ENCODE measurements around the gene PRRC2B.
"Not testable (repeated sequence)": the region's sequence is repeated elsewhere in the genome, so short reads cannot be mapped to it uniquely, and the experiment has no call there.

Gene PRRC2B

GRCh38 chr9:131433302-131433854, 39.5 kb downstream of the PRRC2B start:
- no peak for DNase-seq

GRCh38 chr9:131434673-131435072, 40.8 kb downstream of the PRRC2B start:
- DNase-seq = no peak

- DNase-seq = no peak
These were observed 42.5 kb downstream of the PRRC2B start for GRCh38 chr9:131436376-131436775.

- DNase-seq = no peak
These were observed 43.0 kb downstream of the PRRC2B start for GRCh38 chr9:131436865-131437271.

GRCh38 chr9:131438190-131438589, 44.3 kb downstream of the PRRC2B start:
- DNase-seq = no peak

GRCh38 chr9:131439224-131439623, 45.3 kb downstream of the PRRC2B start:
- no peak for DNase-seq

- DNase-seq = peak in 1 of 56 donors; percentile 24
These were observed 47.6 kb downstream of the PRRC2B start for GRCh38 chr9:131441441-131441840.

- no peak for DNase-seq
These were observed 48.5 kb downstream of the PRRC2B start for GRCh38 chr9:131442351-131442750.

- no peak for DNase-seq
These were observed 49.8 kb downstream of the PRRC2B start for GRCh38 chr9:131443648-131444047.

GRCh38 chr9:131446276-131446675, 52.4 kb downstream of the PRRC2B start:
- no peak for DNase-seq

- DNase-seq = peak in 5 of 56 donors; percentile 11 to 25 (median 16)
These were observed 53.3 kb downstream of the PRRC2B start for GRCh38 chr9:131447148-131447547.

GRCh38 chr9:131447600-131447999, 53.7 kb downstream of the PRRC2B start:
- DNase-seq = no peak

GRCh38 chr9:131448818-131449217, 54.9 kb downstream of the PRRC2B start:
- no peak for DNase-seq

GRCh38 chr9:131449276-131449675, 55.4 kb downstream of the PRRC2B start:
- no peak for DNase-seq

- DNase-seq = no peak
These were observed 60.1 kb downstream of the PRRC2B start for GRCh38 chr9:131454028-131454427.

GRCh38 chr9:131455655-131456054, 61.8 kb downstream of the PRRC2B start:
- not testable (repeated sequence) for DNase-seq

GRCh38 chr9:131457746-131458145, 63.9 kb downstream of the PRRC2B start:
- DNase-seq = no peak

GRCh38 chr9:131459056-131459455, 65.2 kb downstream of the PRRC2B start:
- DNase-seq = no peak

- DNase-seq = no peak
These were observed 67.3 kb downstream of the PRRC2B start for GRCh38 chr9:131461166-131461565.

GRCh38 chr9:131464354-131465000, 70.6 kb downstream of the PRRC2B start:
- DNase-seq = no peak

- no peak for DNase-seq
These were observed 71.5 kb downstream of the PRRC2B start for GRCh38 chr9:131465401-131465800.

GRCh38 chr9:131467214-131467935, 73.5 kb downstream of the PRRC2B start:
- no peak for DNase-seq

GRCh38 chr9:131468031-131468430, 74.1 kb downstream of the PRRC2B start:
- DNase-seq = no peak

All from amygdala (tissue), 56 donors.